ENCODE measurements around the gene CTPS1. TPM values are rescaled to one million over a fixed set of nuclear protein-coding genes. Genes with fewer than 3 reads are reported as not detected.
A peak's percentile ranks its signal among the peaks of the same experiment; 100 is the strongest.

CTPS1 gene
- total RNA-seq, 1 experiment from 2014 or later, result 34.4 TPM

GRCh38 chr1:41019353-41019745 lies 39.9 kb downstream of the CTPS1 start:
- H3K79me2 ChIP-seq (ENCODE audit: low read length), result no peaks in the 10 kb centered on the region

GRCh38 chr1:41020109-41020576 lies 40.6 kb downstream of the CTPS1 start:
- Histone ChIP-seq H3K36me3 (ENCODE audit: insufficient read depth, low read length) (peaks cover 14% of the 10 kb centered on the region), H3K9me3 (ENCODE audit: low read length) (no peaks in the 10 kb centered on the region), H3K4me2 (ENCODE audit: low read depth, low read length, poor library complexity, severe bottlenecking) (no peak overlapping the region), H4K20me1 (ENCODE audit: insufficient read depth, low read depth, low read length) (no peaks in the 10 kb centered on the region), H2AFZ (ENCODE audit: low read length) (no peak overlapping the region), H3K9ac (ENCODE audit: low read length) (no peak overlapping the region), H3K4me3 (ENCODE audit: low read length) (no peak overlapping the region), H3K79me2 (ENCODE audit: low read length) (no peaks in the 10 kb centered on the region), H3K27ac (ENCODE audit: low read length) (no peak overlapping the region), H3K4me1 (ENCODE audit: low read length) (peaks cover under 1% of the 10 kb centered on the region; the same call in 1 of the 2 replicates), H3K9me2 (replicated peaks; ENCODE audit: insufficient read depth, low read length) (no peaks in the 10 kb centered on the region), H3K27me3 (ENCODE audit: low read length) (no peaks in the 10 kb centered on the region)
- DNase-seq, result no peak

More at GRCh38 chr1:41019353-41019745, 39.9 kb downstream of the CTPS1 start:
- Histone ChIP-seq H3K9ac (ENCODE audit: low read length) (no peak overlapping the region), H3K36me3 (ENCODE audit: insufficient read depth, low read length) (peaks cover 15% of the 10 kb centered on the region), H3K9me2 (replicated peaks; ENCODE audit: insufficient read depth, low read length) (no peaks in the 10 kb centered on the region), H3K4me2 (ENCODE audit: low read depth, low read length, poor library complexity, severe bottlenecking) (no peak overlapping the region), H3K4me1 (ENCODE audit: low read length) (no peaks in the 10 kb centered on the region; the same call in 1 of the 2 replicates), H3K27ac (ENCODE audit: low read length) (no peak overlapping the region), H4K20me1 (ENCODE audit: insufficient read depth, low read depth, low read length) (no peaks in the 10 kb centered on the region), H3K9me3 (ENCODE audit: low read length) (no peaks in the 10 kb centered on the region), H3K27me3 (ENCODE audit: low read length) (no peaks in the 10 kb centered on the region), H3K4me3 (ENCODE audit: low read length) (no peak overlapping the region), H2AFZ (ENCODE audit: low read length) (no peak overlapping the region)
- DNase-seq, result no peak

- H3K27ac ChIP-seq (ENCODE audit: low read length), result no peak overlapping the region
- peaks cover 14% of the 10 kb centered on the region for H3K36me3 ChIP-seq (ENCODE audit: insufficient read depth, low read length)
- H4K20me1 ChIP-seq (ENCODE audit: insufficient read depth, low read depth, low read length), result no peaks in the 10 kb centered on the region
- H3K9me2 ChIP-seq (replicated peaks; ENCODE audit: insufficient read depth, low read length), result no peaks in the 10 kb centered on the region
- no peak overlapping the region for H3K4me2 ChIP-seq (ENCODE audit: low read depth, low read length, poor library complexity, severe bottlenecking)
- H2AFZ ChIP-seq (ENCODE audit: low read length), result no peak overlapping the region
- no peak overlapping the region for H3K4me3 ChIP-seq (ENCODE audit: low read length)
- no peaks in the 10 kb centered on the region for H3K9me3 ChIP-seq (ENCODE audit: low read length)
- no peaks in the 10 kb centered on the region for H3K79me2 ChIP-seq (ENCODE audit: low read length)
- H3K27me3 ChIP-seq (ENCODE audit: low read length), result no peaks in the 10 kb centered on the region
- peaks cover 2% of the 10 kb centered on the region; the same call in 1 of the 2 replicates for H3K4me1 ChIP-seq (ENCODE audit: low read length)
- no peak overlapping the region for H3K9ac ChIP-seq (ENCODE audit: low read length)
- DNase-seq, result no peak
These were observed 41.2 kb downstream of the CTPS1 start for GRCh38 chr1:41020654-41021053.

GRCh38 chr1:41021526-41022308 lies 42.2 kb downstream of the CTPS1 start, which contains the start of gene SLFNL1:
Gene SLFNL1 (minus strand): TSS chr1:41021725. CDS start chr1:41020660, 1,065 bp downstream.
- H3K9ac ChIP-seq (ENCODE audit: low read length), result no peak within 1 kb of the TSS
- H3K79me2 ChIP-seq (ENCODE audit: low read length), result no peaks in the 10 kb centered on the region
- no peak within 1 kb of the TSS for H3K27ac ChIP-seq (ENCODE audit: low read length)
- H4K20me1 ChIP-seq (ENCODE audit: insufficient read depth, low read depth, low read length), result no peaks in the 10 kb centered on the region
- H3K36me3 ChIP-seq (ENCODE audit: insufficient read depth, low read length), result peaks cover 14% of the 10 kb centered on the region
- H3K4me1 ChIP-seq (ENCODE audit: low read length), result peaks cover 4% of the 10 kb centered on the region; the same call in 1 of the 2 replicates
- H2AFZ ChIP-seq (ENCODE audit: low read length), result no peak within 1 kb of the TSS
- no peak within 1 kb of the TSS for H3K4me2 ChIP-seq (ENCODE audit: low read depth, low read length, poor library complexity, severe bottlenecking)
- DNase-seq, result peak; percentile 55
- no peak within 1 kb of the TSS for H3K4me3 ChIP-seq (ENCODE audit: low read length)
- no peaks in the 10 kb centered on the region for H3K9me2 ChIP-seq (replicated peaks; ENCODE audit: insufficient read depth, low read length)
- H3K27me3 ChIP-seq (ENCODE audit: low read length), result no peaks in the 10 kb centered on the region
- H3K9me3 ChIP-seq (ENCODE audit: low read length), result no peaks in the 10 kb centered on the region

GRCh38 chr1:41022424-41022823 lies 42.9 kb downstream of the CTPS1 start:
- H3K4me1 ChIP-seq (ENCODE audit: low read length), result peaks cover 4% of the 10 kb centered on the region; the same call in 1 of the 2 replicates
- H3K36me3 ChIP-seq (ENCODE audit: insufficient read depth, low read length), result peaks cover 13% of the 10 kb centered on the region
- no peak overlapping the region for H3K27ac ChIP-seq (ENCODE audit: low read length)
- H3K4me3 ChIP-seq (ENCODE audit: low read length), result no peak overlapping the region
- no peaks in the 10 kb centered on the region for H3K9me3 ChIP-seq (ENCODE audit: low read length)
- no peaks in the 10 kb centered on the region for H3K9me2 ChIP-seq (replicated peaks; ENCODE audit: insufficient read depth, low read length)
- H3K9ac ChIP-seq (ENCODE audit: low read length), result no peak overlapping the region
- H3K4me2 ChIP-seq (ENCODE audit: low read depth, low read length, poor library complexity, severe bottlenecking), result no peak overlapping the region
- H3K79me2 ChIP-seq (ENCODE audit: low read length), result no peaks in the 10 kb centered on the region
- H4K20me1 ChIP-seq (ENCODE audit: insufficient read depth, low read depth, low read length), result no peaks in the 10 kb centered on the region
- H3K27me3 ChIP-seq (ENCODE audit: low read length), result no peaks in the 10 kb centered on the region
- DNase-seq, result no peak
- H2AFZ ChIP-seq (ENCODE audit: low read length), result no peak overlapping the region

- H3K79me2 ChIP-seq (ENCODE audit: low read length), result no peaks in the 10 kb centered on the region
- no peak overlapping the region for H3K4me2 ChIP-seq (ENCODE audit: low read depth, low read length, poor library complexity, severe bottlenecking)
- H3K4me1 ChIP-seq (ENCODE audit: low read length), result peaks cover 4% of the 10 kb centered on the region; the same call in 1 of the 2 replicates
- peaks cover 12% of the 10 kb centered on the region; the same call in 1 of the 2 replicates for H3K36me3 ChIP-seq (ENCODE audit: insufficient read depth, low read length)
- H2AFZ ChIP-seq (ENCODE audit: low read length), result no peak overlapping the region
- H3K9me3 ChIP-seq (ENCODE audit: low read length), result no peaks in the 10 kb centered on the region
- no peak overlapping the region for H3K27ac ChIP-seq (ENCODE audit: low read length)
- H3K4me3 ChIP-seq (ENCODE audit: low read length), result no peak overlapping the region
- no peaks in the 10 kb centered on the region for H4K20me1 ChIP-seq (ENCODE audit: insufficient read depth, low read depth, low read length)
- no peak for DNase-seq
- no peak overlapping the region for H3K9ac ChIP-seq (ENCODE audit: low read length)
- no peaks in the 10 kb centered on the region for H3K9me2 ChIP-seq (replicated peaks; ENCODE audit: insufficient read depth, low read length)
- no peaks in the 10 kb centered on the region for H3K27me3 ChIP-seq (ENCODE audit: low read length)
These were observed 43.9 kb downstream of the CTPS1 start for GRCh38 chr1:41023279-41023990.

- H3K9me2 ChIP-seq (replicated peaks; ENCODE audit: insufficient read depth, low read length), result no peaks in the 10 kb centered on the region
- H3K4me3 ChIP-seq (ENCODE audit: low read length), result no peak overlapping the region
- no peaks in the 10 kb centered on the region for H3K9me3 ChIP-seq (ENCODE audit: low read length)
- H3K27ac ChIP-seq (ENCODE audit: low read length), result no peak overlapping the region
- H3K36me3 ChIP-seq (ENCODE audit: insufficient read depth, low read length), result peaks cover 10% of the 10 kb centered on the region; the same call in 1 of the 2 replicates
- no peak for DNase-seq
- no peaks in the 10 kb centered on the region for H4K20me1 ChIP-seq (ENCODE audit: insufficient read depth, low read depth, low read length)
- peaks cover 4% of the 10 kb centered on the region; the same call in 1 of the 2 replicates for H3K4me1 ChIP-seq (ENCODE audit: low read length)
- no peak overlapping the region for H3K4me2 ChIP-seq (ENCODE audit: low read depth, low read length, poor library complexity, severe bottlenecking)
- H2AFZ ChIP-seq (ENCODE audit: low read length), result no peak overlapping the region
- no peaks in the 10 kb centered on the region for H3K79me2 ChIP-seq (ENCODE audit: low read length)
- H3K27me3 ChIP-seq (ENCODE audit: low read length), result no peaks in the 10 kb centered on the region
- H3K9ac ChIP-seq (ENCODE audit: low read length), result no peak overlapping the region
These were observed 45.5 kb downstream of the CTPS1 start for GRCh38 chr1:41024953-41025352.

All from Karpas-422 (cell line).